ENCODE results near the gene ONECUT2.
"Not testable (repeated sequence)": the region's sequence is repeated elsewhere in the genome, so short reads cannot be mapped to it uniquely, and the experiment has no call there.

ONECUT2 gene

GRCh38 chr18:57434536-57435494, at the start of gene ONECUT2:
Gene ONECUT2 (plus strand): TSS chr18:57435374. CDS start chr18:57435717, 343 bp downstream.
- peak; percentile 91 for DNase-seq (ENCODE audit: low spot score)

DNA sequence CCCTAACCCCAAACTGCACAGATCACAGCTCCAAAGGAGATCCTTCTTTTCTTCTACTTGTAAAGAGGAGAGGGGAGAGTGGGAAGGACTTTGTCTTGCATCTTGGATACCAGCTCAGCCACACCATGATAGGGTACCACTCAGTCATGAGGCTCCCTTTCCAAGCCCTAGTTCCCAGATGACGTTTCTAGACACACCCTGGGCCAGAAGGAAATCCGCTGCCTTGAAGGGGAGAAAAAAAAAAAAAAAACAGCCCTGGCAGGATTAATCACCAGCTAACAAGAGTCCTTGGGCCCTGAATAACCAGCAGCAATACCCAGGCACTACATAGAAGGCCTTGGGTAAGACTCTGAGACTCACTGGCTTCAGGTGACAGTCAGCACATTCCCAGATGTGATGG, 45.9 kb upstream of the ONECUT2 start:
- no peak for DNase-seq (ENCODE audit: low spot score)

GRCh38 chr18:57390044-57390443, 45.1 kb upstream of the ONECUT2 start:
- no peak for DNase-seq (ENCODE audit: low spot score)

DNA sequence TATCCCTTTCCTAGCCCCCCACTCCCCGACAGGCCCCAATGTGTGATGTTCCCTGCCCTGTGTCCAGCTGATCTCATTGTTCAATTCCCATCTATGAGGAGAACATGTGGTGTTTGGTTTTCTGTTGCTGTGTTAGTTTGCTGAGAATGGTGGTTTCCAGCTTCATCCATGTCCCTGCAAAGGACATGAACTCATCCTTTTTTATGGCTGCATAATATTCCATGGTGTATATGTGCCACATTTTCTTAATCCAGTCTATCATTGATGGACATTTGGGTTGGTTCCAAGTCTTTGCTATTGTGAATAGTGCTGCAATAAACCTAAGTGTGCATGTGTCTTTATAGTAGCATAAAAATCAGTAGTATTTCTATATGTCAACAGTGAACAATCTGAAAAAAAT, 40.4 kb upstream of the ONECUT2 start:
- DNase-seq (ENCODE audit: low spot score), result not testable (repeated sequence)

DNA sequence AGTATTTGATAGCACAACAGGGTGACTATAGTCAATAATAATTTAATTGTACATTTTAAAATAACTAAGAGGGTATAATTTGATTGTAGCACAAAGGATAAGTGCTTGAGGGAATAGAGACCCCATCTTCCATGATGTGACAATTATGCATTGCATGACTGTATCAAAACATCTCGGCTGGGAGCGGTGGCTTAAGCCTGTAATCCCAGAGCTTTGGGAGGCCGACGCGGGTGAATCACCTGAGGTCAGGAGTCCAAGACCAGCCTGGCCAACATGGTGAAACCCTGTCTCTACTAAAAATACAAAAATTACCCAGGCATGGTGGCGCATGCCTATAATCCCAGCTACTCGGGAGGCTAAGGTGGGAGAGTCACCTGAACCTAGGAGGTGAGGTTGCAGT, 38.3 kb upstream of the ONECUT2 start:
- not testable (repeated sequence) for DNase-seq (ENCODE audit: low spot score)

- DNase-seq (ENCODE audit: low spot score), result no peak
These were observed 37.6 kb upstream of the ONECUT2 start for GRCh38 chr18:57397440-57398132.

GRCh38 chr18:57404345-57404744, 30.8 kb upstream of the ONECUT2 start:
- DNase-seq (ENCODE audit: low spot score), result no peak

DNA sequence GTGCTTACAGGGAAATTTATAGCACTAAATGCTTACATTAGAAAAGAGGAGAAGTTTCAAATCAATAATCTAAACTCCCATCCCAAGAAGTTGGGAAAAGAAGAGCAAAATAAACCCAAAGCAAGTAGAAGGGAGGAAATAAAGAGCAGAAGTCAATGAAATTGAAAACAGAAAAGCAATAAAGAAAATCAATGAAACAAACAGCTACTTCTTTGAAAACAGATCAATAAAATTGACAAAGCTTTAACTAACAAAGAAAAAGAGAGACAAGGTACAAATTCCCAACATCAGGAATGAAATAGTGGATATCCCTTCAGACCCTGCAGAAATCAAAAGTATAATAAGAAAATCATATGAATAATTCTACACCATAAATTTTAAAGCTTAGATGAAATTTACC, 25.5 kb upstream of the ONECUT2 start:
- DNase-seq (ENCODE audit: low spot score), result no peak

GRCh38 chr18:57410749-57411148, 24.4 kb upstream of the ONECUT2 start:
- DNase-seq (ENCODE audit: low spot score), result no peak

GRCh38 chr18:57416542-57416941, 18.6 kb upstream of the ONECUT2 start:
- DNase-seq (ENCODE audit: low spot score), result no peak

DNA sequence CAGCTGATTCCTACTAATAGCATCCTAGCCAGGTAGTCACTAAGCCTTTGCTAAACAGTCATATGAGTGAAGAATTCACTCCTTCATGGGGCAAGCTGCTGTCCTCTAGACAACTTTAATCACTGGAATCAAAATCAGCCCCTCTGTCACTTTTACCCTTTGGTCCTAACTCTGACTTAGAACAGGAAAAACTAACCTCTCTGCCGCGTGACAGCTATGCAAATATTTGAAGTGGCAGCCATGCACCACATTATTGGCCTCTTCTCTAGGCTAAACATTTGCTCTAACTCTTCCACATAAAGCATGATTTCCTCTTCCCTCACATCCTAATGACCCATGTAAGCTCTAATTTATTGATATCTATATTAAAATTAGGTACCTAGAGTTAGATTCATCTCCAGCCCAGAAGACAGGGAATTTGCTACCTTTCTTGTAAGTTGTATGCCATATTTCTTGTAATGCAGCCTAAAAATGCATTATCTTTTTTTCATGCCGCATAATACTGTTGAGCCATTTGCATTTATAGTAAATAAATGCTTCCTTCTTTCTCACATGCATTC, 12.8 kb upstream of the ONECUT2 start:
- DNase-seq (ENCODE audit: low spot score), result no peak

GRCh38 chr18:57423821-57424220, 11.4 kb upstream of the ONECUT2 start:
- no peak for DNase-seq (ENCODE audit: low spot score)

DNA sequence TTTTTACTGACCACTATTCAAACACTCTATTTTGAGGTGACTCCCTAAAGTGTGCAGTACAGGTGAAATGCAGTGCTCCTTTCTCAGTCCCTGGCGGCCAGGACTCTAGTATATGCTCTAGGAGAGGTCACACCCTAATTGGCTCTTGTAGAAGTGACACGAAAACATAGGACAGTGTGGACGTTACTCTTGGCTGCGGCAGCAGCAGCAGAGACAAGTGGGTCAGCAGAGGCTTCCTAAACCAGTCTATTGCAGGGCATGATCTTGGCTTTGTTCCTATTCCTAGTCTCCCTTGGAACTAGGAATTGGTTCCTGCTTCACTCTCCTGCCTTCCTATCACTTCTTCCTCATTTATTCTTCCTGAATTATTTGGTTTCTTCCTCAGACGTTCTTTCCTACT, 10.1 kb upstream of the ONECUT2 start:
- no peak for DNase-seq (ENCODE audit: low spot score)

DNA sequence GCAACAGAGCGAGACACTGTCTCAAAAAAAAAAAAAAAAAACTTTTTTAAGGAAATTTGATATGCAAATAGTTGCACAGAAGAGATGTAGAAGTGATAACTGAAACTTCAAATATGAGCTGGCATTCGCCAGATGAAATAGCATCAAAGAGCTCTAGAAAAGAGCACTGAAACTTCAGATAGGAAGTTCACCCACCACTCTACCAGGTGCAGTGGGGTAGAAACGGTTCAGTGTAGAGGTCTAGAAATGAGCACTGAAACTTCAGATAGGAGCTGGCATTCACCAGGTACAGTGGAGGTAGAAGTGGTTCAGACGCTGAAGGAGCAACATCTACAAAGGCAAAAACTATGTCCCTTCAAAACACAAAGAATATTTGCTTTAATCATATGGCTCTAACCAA, 9.0 kb upstream of the ONECUT2 start:
- DNase-seq (ENCODE audit: low spot score), result no peak

DNA sequence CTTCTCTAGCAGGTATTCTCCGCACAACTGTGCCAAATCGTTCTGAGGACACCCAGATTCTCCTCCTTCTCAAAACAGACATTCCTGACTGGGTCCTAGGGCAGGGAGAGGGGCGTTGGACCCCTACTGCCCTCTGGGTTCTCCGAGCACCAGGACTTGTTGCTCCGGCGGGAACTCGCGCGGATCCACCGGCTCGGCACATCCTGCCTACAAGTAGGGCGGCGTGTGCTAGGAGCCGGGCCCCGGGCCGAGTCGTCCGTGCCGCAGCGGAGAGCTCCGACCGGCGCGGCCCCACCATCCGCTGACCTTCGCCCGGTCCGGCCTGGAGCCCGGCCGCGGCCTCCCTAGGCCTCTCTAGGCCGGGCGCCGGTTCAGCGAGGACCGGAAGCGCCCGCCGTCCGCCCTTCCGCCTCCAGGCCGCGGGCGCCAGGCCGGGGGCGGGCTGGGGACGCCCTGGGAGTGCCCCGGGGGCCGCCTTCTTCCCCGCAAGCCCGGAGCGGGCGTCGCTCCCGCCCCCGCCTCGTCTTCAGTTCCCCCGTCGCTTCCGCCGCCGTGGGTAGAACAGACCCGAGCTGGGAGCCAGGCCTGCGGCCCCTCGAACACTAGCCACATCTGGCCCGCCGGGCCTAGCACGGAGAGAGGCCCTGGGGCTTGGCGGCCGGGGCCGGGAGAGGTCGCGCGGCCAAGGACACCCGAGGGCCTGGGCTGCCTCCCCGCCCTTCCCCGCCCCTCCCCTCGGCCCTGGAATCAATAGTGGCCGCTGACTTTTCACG, 7.6 kb upstream of the ONECUT2 start:
- no peak for DNase-seq (ENCODE audit: low spot score)

DNA sequence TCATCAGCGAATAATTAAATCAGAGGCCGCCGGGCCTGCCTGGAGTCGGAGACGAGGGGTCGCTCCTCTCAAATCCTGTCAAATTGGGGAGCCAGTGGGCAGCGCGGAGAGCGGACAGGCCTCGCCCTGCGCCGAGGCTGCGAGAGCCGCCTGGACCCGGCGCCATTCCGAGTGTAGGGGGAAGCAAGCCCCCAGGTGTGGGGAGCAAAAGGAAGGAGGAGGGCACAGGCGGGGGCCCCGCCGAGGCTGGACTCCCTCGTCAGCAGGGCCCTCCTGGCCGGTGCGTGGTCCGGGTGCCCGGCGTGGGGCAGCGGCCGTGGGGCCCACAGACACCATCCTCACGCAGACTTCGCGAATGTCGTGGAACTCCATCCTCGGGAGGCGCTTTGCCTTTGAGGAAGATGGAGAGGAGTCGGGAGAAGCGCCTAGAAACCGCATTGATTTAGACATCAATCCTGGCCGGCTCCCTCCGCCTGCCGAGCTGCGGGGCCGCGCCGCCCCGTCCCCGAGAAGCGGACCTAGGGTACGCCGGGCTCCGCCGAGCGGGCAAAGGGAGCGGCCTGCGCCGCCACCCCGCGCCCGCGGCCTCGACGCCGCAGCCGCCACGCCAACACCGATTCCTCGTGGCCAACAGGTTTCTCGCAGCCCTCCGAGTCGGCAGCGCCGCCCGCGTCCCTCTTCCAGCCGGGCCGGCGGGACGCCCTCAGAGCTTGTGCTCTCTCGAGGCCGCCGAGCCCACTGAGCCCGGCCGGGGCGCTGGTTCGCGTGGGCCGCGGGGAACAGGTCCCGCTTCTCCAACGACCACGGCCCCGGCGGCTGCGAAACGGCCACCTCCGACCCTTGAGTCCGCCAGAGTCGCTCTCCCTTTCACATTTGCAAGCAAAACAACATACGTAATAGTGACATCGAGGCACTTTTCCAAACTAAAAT, 6.7 kb upstream of the ONECUT2 start:
- DNase-seq (ENCODE audit: low spot score), result no peak

- DNase-seq (ENCODE audit: low spot score), result no peak
These were observed 5.8 kb upstream of the ONECUT2 start for GRCh38 chr18:57429167-57430078.

DNA sequence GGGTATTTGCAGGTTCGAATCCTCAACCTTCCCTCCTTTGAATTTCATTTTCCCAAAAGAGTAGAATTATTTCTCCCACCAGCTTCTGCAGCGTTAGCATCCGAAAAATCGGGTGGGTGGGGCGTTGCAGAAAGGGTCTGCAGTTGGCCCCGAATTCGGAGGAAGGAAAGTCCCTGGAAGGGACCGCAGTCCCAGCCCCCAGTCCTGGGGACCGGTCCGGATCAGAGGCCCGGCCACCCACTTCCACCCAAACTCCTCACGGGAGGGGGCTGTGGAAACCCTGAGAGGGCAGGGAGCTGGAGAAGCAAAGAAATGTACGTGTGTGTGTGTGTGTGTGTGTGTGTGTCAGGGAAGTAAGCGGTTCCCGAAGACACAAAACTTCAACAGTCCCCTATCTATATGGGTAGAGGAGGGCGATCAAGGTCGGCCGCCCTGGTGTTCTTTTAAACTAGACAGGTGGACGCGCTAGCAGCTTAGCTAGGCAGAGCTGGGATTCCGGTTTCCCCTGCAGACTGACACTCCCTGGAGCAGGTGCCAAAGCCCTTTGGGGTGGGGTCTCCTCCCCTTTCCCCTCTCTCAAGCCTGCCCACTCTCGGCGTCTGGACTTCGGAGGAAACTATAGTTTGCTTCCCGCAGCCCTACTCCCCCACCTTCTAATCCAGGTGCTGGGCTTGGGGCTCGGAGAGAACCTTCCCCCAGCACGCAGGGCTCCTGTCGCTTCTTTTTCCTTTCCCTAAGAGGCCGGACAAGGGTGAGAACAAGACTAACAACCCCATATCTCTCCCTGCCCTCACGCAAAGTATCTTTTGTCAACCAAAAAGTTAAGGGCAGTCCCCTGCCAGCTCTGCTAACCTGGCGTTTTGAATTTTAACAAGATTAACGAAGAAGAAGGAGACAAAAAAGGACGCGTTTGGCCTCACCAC, 4.8 kb upstream of the ONECUT2 start:
- no peak for DNase-seq (ENCODE audit: low spot score)

DNA sequence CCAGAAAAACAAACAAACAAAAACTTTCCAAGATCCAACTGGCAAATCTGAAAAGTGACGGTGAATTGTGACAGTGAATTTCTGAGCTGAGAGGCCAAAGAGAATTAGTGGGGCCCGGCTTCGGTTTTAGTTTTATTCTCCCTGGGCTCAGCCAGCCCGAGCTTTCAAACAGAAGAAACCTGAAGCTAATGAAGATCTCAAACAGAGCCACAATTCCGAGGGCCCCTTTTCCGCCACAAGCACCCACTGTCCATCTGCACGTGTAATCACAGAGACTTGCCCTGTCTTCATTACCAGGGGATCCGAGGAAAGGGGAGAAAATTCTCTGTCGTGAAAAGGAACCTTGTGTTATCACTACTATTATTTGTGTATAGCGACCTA, 4.2 kb upstream of the ONECUT2 start:
- no peak for DNase-seq (ENCODE audit: low spot score)
